Activated CD8-positive, alpha-beta T cell treated with anti-CD3 and anti-CD28 coated beads for 36 hours (primary cell): ENCODE results near the gene VTI1B. TPM values are rescaled to one million over a fixed set of nuclear protein-coding genes. Genes with fewer than 3 reads are reported as not detected.
A peak's percentile ranks its signal among the peaks of the same experiment; 100 is the strongest.

Experiments used
- ATAC-seq: fragments of 200-7000 bp; cut with Tn5 transposase; one replicate; pipeline ENCODE4 v1.10.0; 2021; ENCODE audit warnings: mild to moderate bottlenecking, moderate library complexity
- CTCF ChIA-PET: fragments of 350-600 bp; sonication (Branson Sonifier 250); formaldehyde crosslinking; loops from one replicate; lab custom pipeline; 2021; ENCODE audit warnings: antibody characterized with exemption; lab: Charles Lee
- POLR2A ChIA-PET: fragments of 350-600 bp; sonication (Branson Sonifier 250); formaldehyde crosslinking; loops from one replicate; lab custom pipeline; 2021; ENCODE audit warnings: antibody characterized with exemption; lab: Charles Lee
- DNase-seq: peaks from one replicate; pipeline ENCODE4 v3.0.0-alpha.2; 2020
- H3K27ac Mint-ChIP-seq: one replicate; pipeline ENCODE4 v1.8.0; 2021; ENCODE audit warnings: mild to moderate bottlenecking, mixed read lengths
- H3K27me3 Mint-ChIP-seq: one replicate; pipeline ENCODE4 v1.8.0; 2021; ENCODE audit warnings: mixed read lengths
- H3K36me3 Mint-ChIP-seq: one replicate; pipeline ENCODE4 v1.8.0; 2021; ENCODE audit warnings: low read depth, mixed read lengths
- H3K4me1 Mint-ChIP-seq: one replicate; pipeline ENCODE4 v1.8.0; 2021; ENCODE audit warnings: low read depth, mixed read lengths
- H3K4me3 Mint-ChIP-seq: one replicate; pipeline ENCODE4 v1.8.0; 2021; ENCODE audit warnings: mild to moderate bottlenecking, moderate library complexity, mixed read lengths
- H3K9me3 Mint-ChIP-seq: one replicate; pipeline ENCODE4 v1.8.0; 2021; ENCODE audit warnings: mixed read lengths
- intact Hi-C: fragments of 100-400 bp; cut with micrococcal nuclease; formaldehyde crosslinking; loops from one replicate; pipeline ENCODE4 v1.10.0; 2022
- total RNA-seq, 2 experiments: library from RNA; stranded (reverse); gene quantifications; one replicate each; pipeline ENCODE4 v1.2.3, GENCODE V29; 2021
- TF ChIP-seq, protein P1 (sequence below): fragments of 200-600 bp; IDR thresholded peaks from one replicate; pipeline ENCODE4 v1.8.0; 2022; ENCODE audit warnings: antibody characterized with exemption, mild to moderate bottlenecking

Gene VTI1B
- total RNA-seq, 2 experiments from 2014 or later: 57.3 to 59.7 TPM

DNA sequence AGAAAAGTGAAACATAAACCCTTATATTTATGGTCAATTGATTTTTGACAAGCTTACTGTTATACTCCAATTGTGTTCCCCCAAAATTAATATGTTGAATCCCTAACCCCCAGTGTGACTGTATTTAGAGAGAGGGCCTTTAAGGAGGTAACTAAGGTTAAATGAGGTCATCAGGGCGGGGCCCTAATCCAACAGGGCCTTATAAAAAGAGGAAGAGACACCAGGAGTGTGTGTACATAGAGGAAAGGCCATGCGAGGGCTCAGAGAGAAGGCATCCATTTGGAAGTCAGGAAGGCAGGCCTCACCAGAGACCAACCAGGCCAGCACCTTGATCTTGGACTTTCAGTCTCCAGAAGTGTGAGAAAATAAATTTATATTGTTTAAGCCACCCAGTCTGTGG lies 6.5 kb upstream of the VTI1B start:
- ATAC-seq (no peak), DNase-seq (no peak)
- peak overlapping the region; percentile 52 for H3K27ac Mint-ChIP-seq
- H3K27me3 Mint-ChIP-seq: no peaks in the 10 kb centered on the region
- intact Hi-C loops: no loop called here
- no peak overlapping the region for H3K4me3 Mint-ChIP-seq
- H3K9me3 Mint-ChIP-seq: no peaks in the 10 kb centered on the region
- H3K36me3 Mint-ChIP-seq: peaks cover 57% of the 10 kb centered on the region
- CTCF ChIA-PET: interaction anchor here (0.5 to 1.2 kb wide), 2 partner anchors 19 to 24 kb away, joined by 3 read pairs; no protein-coding TSS in a partner anchor
- peaks cover 36% of the 10 kb centered on the region for H3K4me1 Mint-ChIP-seq
- TF ChIP-seq, protein P1, sequence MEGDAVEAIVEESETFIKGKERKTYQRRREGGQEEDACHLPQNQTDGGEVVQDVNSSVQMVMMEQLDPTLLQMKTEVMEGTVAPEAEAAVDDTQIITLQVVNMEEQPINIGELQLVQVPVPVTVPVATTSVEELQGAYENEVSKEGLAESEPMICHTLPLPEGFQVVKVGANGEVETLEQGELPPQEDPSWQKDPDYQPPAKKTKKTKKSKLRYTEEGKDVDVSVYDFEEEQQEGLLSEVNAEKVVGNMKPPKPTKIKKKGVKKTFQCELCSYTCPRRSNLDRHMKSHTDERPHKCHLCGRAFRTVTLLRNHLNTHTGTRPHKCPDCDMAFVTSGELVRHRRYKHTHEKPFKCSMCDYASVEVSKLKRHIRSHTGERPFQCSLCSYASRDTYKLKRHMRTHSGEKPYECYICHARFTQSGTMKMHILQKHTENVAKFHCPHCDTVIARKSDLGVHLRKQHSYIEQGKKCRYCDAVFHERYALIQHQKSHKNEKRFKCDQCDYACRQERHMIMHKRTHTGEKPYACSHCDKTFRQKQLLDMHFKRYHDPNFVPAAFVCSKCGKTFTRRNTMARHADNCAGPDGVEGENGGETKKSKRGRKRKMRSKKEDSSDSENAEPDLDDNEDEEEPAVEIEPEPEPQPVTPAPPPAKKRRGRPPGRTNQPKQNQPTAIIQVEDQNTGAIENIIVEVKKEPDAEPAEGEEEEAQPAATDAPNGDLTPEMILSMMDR: no peak
- POLR2A ChIA-PET: interaction anchor here (0.8 to 1.0 kb wide), 2 partner anchors 12 to 14 kb away, joined by 4 to 6 read pairs; partner anchors contain the start of gene RDH11

DNA sequence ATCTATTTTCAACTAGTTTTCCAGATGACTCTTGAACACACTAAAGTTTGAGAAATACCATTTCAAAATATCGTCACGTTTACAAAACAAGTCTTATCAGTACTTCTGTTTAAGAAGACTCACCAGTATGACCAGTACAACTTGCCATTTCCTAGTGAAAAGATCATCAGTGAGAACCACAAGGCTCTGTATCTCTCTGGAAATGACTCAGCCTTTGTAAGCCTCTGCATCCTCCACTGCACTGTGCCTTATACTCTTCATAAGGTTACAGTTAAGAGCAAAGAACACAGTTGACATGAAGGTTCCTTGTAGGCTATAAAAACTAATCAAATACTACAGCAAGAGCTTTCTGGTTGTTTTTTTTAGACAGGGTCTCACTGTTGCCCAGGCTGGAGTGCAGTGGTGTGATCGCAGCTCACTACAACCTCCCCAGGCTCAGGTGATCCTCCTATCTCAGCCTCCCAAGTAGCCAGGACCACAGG lies 5.7 kb upstream of the VTI1B start:
- no peaks in the 10 kb centered on the region for H3K27me3 Mint-ChIP-seq
- no peak overlapping the region for H3K4me3 Mint-ChIP-seq
- peak overlapping the region; percentile 52 for H3K27ac Mint-ChIP-seq
- peaks cover 33% of the 10 kb centered on the region for H3K4me1 Mint-ChIP-seq
- CTCF ChIA-PET: interaction anchor here (0.5 to 1.2 kb wide), 2 partner anchors 20 to 24 kb away, joined by 3 read pairs; no protein-coding TSS in a partner anchor
- no peaks in the 10 kb centered on the region for H3K9me3 Mint-ChIP-seq
- TF ChIP-seq, protein P1: no peak
- peaks cover 50% of the 10 kb centered on the region for H3K36me3 Mint-ChIP-seq
- ATAC-seq (peak; percentile 95), DNase-seq (peak; percentile 38)
- intact Hi-C loops: no loop called here
- POLR2A ChIA-PET: interaction anchor here (1.0 kb wide), 1 partner anchor 13 kb away, joined by 6 read pairs; no protein-coding TSS in a partner anchor

DNA sequence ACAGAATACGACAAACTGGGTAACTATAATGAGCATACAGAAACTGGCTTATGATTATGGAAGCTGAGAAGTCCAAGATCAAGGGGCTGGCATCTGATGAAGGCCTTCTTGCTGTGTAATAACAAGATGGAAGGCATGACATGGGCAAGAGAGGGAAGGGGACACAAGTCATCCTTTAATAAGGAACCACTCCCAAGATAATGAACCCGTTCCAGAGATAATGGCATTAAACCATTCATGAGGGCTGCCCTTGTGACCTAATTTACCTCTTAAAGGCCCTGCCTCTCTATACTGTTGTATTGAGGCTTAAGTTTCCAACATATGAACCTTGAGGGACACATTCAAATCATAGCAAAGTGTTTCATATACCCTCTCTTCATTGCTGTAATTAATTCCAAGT lies 4.6 kb upstream of the VTI1B start:
- CTCF ChIA-PET: interaction anchor here (1.7 kb wide), 1 partner anchor 26 kb away, joined by 5 read pairs; no protein-coding TSS in a partner anchor
- peaks cover 44% of the 10 kb centered on the region for H3K36me3 Mint-ChIP-seq
- ATAC-seq (no peak), DNase-seq (no peak)
- intact Hi-C loops: no loop called here
- TF ChIP-seq, protein P1: no peak
- no peak overlapping the region for H3K27ac Mint-ChIP-seq
- H3K9me3 Mint-ChIP-seq: no peaks in the 10 kb centered on the region
- no peak overlapping the region for H3K4me3 Mint-ChIP-seq
- H3K4me1 Mint-ChIP-seq: peaks cover 26% of the 10 kb centered on the region
- no peaks in the 10 kb centered on the region for H3K27me3 Mint-ChIP-seq
- POLR2A ChIA-PET: no interaction called here

DNA sequence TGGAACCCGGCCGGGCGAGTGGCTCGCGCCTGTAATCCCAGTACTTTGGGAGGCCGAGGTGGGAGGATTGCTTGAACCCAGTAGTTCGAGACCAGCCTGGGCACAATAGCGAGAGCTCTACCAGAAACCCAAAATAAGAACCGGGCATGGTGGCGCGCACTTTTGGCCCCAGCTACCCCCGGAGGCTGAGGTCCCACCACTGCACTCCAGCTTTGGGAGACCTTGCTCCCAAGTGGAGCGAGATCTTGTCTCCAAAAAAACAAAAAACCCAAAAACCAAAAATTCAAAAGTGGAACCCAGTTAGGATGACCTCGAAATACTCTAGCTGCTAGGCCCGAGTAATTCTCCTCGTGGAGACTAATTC lies 769 bp upstream of the VTI1B start:
- POLR2A ChIA-PET: interaction anchor here (1.1 to 4.4 kb wide), 3 partner anchors 16 to 25 kb away, joined by 3 to 30 read pairs (median 5); partner anchors contain the start of gene RDH11
- Mint-ChIP-seq H3K27ac (peak overlapping the region; percentile 84), H3K27me3 (no peaks in the 10 kb centered on the region), H3K36me3 (peaks cover 20% of the 10 kb centered on the region), H3K4me1 (peaks cover 26% of the 10 kb centered on the region), H3K4me3 (peak overlapping the region; percentile 83), H3K9me3 (no peaks in the 10 kb centered on the region)
- intact Hi-C loops: no loop called here
- DNase-seq (no peak), ATAC-seq (no peak)
- CTCF ChIA-PET: interaction anchor here (0.6 to 1.2 kb wide), 5 partner anchors 29 to 148 kb away, joined by 3 to 4 read pairs (median 3); partner anchors contain the start of gene PIGH
- TF ChIP-seq, protein P1: no peak

DNA sequence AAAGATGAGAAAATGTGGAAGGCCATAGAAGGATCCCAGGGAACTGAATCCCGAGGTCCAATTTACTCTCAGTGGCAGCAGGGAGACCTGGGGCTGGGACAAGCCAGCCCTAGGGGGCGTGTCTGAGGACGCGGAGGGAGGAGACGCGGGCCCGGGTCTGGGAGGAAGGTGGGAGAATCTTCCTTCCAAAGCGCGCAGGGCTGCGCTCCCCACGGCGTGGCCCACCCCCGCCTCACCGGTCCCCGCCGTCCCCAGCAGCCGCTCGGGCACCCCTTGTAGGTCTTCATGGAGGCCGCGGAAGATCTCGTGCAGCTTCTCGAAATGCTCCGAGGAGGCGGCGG lies 323 bp downstream of the VTI1B start:
- Mint-ChIP-seq H3K27me3 (no peaks in the 10 kb centered on the region), H3K4me3 (peak overlapping the region; percentile 83), H3K4me1 (peaks cover 26% of the 10 kb centered on the region), H3K36me3 (peaks cover 18% of the 10 kb centered on the region), H3K9me3 (no peaks in the 10 kb centered on the region), H3K27ac (peak overlapping the region; percentile 78)
- CTCF ChIA-PET: interaction anchor here (1.1 to 2.1 kb wide), 9 partner anchors 13 to 103 kb away, joined by 3 to 9 read pairs (median 4); no protein-coding TSS in a partner anchor
- TF ChIP-seq, protein P1: no peak
- DNase-seq (peak; percentile 56), ATAC-seq (peak; percentile 53)
- POLR2A ChIA-PET: interaction anchor here (0.6 to 4.4 kb wide), 3 partner anchors 20 to 163 kb away, joined by 3 to 30 read pairs (median 3); partner anchors contain the start of gene RDH11
- intact Hi-C loops: no loop called here
